Activated CD4-positive, CD25-positive, alpha-beta regulatory T cell treated with anti-CD3 and anti-CD28 coated beads, Interleukin-2, amount 50 U/mL, for 24 hours (primary cell): ENCODE results near the gene ZNF576.
"Not testable (repeated sequence)": the region's sequence is repeated elsewhere in the genome, so short reads cannot be mapped to it uniquely, and the experiment has no call there.

ENCODE experiments used
- ATAC-seq, 2 donors: fragments of 150-1000 bp; cut with Tn5 transposase; one replicate each; pipeline ENCODE4 v1.10.0; 2021; ENCODE audit warnings: mild to moderate bottlenecking in 1 of 2, moderate library complexity in 1 of 2

ZNF576 gene

DNA sequence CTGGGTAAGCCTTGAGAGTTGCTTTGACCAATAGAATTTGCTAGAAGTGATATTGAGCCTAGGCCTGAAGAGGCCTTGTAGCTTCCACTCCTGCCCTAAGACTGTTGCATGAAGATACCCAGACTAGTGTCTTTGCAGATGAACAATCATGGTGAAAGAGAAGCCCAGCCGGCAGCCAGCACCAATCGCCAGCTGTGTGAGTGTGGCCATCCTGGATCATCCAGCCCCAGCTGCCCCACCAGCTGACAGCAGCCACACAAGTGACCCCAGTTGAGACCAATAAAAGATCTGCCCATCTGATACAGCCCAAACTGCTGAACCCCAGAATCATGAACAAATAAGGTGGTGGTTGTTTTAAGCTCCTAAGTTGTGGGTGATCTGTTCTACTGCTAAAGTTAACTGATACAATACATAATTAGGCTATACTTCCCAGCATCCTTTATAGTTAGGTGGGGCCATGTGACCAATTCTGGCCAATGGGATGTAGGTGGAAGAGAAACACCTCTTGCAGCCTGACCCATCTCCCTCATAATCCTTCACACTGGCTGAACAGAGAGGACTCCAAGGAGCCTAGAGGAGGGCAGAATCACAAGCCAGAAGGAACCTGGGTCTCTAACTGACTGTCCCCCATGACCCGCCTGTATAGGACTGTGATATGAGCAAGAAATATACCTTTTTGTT is 32.4 kb downstream of the ZNF576 start:
- ATAC-seq, result no peak

DNA sequence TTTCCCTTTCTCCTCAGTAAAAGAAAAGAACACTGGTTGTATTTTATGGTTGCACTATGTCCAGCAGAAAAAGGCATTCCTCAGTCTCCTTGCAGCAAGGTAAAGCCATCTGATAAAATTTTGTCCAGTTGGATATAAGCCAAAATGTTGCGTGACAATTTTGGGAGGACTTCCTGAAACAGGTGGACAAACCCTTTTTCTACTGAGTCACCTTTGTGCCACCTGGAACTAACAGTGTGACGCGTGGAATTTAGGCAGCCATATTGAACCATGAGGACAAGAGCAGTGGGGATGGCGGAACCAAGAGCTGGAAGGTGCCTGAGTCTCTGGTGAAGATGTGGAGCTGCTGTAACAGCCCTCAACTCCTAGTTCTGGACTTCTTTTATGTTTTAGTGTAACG is 35.1 kb downstream of the ZNF576 start:
- ATAC-seq, result no peak

DNA sequence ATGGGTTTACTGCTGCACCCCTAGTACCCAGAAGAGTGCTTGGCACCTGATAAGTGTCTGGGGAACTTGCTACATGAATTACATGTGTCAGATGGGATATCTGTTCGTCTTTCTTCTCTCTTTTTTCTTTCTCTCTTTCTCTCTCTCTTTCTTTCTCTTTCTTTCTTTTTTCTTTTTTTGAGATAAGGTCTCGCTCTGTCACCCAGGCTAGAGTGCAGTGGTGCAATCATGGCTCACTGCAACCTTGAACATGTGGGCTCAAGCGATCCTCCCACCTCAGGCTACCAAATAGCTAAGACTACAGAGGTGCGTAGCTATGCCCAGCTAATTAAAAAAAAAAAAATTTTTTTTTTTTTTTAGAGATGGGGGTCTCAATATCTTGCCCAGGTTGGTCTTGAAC is 37.1 kb downstream of the ZNF576 start:
- no peak for ATAC-seq

DNA sequence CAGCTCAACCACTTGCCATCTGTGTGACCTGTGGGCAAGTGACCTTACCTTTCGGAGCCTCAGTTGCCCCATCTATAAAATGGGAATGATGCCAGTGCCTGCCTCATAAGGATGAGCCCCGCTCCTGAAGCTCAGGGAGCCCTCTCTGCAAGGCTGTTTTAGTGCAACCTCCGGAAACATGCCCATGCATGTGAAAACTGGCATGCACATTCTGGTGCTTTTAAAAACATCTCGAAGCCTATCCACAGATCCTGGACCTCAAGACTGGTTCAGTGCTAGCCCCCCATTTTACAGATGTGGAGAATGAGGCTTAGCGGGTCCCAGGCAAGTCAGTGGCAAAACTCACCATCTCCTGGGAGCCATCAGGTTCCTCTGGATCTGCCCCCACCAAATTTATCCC is 37.7 kb downstream of the ZNF576 start:
- ATAC-seq, result no peak

DNA sequence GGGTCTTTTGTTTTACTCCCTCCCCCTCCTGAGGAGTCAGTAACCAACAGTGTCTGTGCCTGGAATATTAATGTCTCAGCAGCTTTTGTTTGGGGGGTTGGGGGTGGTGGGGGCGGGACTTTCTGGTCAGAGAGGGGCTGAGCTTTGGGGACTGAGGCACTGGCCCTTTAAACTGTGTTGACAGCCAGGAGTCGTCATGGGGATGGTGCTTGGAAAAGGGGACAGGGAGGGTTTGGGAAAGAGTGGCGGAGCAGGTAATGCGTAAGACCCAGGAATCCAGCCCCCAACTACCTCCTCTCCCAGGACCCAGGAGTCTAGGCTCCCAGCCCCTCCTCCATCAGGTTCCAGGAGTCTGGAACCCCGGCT is 38.1 kb downstream of the ZNF576 start:
- ATAC-seq, result no peak

DNA sequence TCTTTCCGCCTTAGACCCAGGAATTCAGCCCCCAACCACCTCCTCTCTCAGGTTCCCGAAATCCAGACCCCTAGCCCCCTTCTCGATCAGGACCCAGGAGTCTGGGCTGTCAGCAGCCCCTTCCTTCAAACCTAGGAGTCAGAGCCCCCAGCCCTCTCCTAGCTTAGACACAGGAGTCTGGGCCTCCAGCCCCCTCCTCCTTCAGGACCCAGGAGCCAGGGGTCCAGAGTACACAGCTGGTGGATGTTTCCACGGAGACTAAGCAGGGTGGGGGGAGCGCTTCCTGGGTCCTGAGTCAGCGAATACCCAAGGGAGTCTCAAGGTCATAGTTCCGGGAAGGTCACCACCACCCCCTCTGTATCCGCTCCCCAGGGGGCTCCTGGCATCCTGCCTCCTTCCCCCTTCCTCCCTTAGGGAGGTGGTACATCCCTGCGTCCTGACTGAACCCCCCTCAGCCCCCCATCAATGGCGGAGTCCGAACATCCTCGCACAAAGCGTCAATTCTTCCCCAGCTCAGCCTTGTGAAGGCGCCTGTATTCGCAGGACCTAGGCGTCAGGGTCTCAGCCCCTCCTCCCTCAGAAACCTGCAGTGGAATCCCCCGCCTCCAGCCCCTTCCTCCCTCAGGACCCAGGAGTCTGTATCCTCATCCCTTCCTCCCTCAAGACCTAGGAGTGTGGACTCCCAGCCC is 38.6 kb downstream of the ZNF576 start:
- no peak for ATAC-seq

DNA sequence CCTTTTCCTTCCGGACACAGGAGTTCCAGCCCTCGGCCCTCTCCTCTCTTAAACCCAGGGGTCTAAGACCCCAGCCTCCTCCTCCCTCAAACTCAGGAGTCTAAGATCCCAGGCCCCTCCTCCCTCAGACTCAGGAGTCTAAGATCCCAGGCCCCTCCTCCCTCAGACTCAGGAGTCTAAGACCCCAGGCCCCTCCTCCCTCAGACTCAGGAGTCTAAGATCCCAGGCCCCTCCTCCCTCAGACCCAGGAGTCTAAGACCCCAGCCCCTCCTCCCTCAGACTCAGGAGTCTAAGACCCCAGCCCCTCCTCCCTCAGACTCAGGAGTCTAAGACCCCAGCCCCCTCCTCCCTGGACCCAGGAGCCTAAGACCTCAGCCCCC is 39.2 kb downstream of the ZNF576 start:
- ATAC-seq, result not testable (repeated sequence)

DNA sequence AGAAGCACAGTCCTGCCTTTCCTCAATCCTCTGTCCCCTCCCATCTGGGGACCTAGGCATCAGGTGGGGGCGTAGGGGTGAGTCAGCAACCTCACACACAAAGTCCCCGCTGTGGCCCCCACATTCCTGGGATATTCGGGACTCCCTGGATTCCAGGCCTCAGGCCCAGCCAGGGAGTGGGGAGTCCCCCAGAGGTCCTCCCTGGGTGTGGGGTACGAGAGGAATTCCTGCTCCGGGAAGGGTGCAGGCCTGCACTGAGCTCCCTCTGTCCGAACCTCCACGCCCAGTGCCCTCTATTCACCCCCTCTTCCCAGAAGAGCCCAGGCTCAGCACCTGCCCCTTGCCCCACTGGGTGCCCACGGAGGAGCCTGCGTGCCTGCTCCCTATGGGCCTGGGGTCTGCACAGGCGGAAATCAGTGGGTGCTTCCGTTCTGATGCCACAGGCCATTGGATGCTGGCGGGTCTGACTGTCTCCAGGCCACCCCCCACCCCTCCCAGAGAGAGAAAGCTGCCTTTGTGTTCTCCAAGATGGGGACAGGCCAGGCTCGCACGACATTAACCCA is 39.8 kb downstream of the ZNF576 start:
- no peak for ATAC-seq

DNA sequence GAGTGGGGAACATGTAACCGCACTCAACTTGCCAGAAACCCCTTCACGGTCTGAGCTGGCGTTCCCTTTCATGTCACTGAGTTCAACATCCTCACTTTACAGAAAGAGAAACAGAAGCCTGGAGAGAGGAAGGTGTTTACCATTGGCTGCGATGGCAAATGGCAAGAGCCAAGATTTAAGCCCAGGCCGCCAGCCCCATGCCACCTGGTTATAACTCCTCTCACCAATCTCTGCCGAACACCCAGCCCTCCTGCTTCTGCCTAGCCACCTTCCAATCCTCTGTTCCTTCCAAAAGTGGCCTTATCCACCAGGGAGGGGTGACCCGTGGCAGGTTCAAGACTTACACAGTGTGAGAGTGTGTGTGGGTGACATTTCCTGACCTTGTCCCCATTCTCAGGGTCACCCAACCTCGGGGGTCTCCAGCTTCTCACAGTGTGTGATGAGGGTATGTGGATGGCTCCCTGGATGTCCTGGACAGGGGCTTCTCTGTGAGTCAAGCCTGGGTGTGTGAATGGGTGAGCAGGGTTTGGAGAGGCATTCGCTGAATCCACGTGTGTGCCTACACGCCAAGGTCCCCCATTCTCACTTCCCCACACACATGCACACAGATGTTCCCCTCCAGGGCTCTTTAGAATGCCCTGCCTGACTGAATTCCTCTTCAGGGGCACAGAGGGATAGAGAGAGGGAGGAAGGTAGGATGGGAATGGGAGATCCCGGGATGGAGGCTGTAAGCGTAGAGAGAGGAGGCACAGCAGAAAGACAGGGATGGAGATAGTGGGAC is 42.0 kb downstream of the ZNF576 start:
- ATAC-seq, result no peak

DNA sequence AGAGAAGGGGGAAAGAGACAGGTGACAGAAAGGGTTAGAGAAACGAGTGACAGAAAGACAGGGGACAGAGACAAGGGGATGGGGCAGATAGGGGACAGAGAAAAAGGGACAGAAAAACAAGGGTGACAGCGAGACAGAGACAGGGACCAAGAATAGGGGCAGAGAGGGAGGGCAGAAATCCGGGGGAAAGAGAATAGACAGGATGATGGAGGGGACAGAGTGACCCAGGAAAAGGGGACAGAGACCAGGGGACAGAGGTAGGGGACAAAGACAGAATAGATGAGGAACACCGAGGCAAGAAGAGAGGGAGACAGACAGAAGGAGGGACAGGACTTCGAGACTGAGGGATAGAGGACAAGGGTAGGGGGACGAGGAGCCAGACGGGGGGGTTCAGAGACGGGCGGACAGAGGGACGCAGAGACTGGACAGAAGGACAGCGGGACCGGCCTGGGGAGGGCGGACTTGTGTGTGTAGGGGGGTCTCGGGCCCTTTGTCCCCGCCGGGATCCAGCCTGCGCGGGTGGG is 42.7 kb downstream of the ZNF576 start:
- ATAC-seq, result no peak

DNA sequence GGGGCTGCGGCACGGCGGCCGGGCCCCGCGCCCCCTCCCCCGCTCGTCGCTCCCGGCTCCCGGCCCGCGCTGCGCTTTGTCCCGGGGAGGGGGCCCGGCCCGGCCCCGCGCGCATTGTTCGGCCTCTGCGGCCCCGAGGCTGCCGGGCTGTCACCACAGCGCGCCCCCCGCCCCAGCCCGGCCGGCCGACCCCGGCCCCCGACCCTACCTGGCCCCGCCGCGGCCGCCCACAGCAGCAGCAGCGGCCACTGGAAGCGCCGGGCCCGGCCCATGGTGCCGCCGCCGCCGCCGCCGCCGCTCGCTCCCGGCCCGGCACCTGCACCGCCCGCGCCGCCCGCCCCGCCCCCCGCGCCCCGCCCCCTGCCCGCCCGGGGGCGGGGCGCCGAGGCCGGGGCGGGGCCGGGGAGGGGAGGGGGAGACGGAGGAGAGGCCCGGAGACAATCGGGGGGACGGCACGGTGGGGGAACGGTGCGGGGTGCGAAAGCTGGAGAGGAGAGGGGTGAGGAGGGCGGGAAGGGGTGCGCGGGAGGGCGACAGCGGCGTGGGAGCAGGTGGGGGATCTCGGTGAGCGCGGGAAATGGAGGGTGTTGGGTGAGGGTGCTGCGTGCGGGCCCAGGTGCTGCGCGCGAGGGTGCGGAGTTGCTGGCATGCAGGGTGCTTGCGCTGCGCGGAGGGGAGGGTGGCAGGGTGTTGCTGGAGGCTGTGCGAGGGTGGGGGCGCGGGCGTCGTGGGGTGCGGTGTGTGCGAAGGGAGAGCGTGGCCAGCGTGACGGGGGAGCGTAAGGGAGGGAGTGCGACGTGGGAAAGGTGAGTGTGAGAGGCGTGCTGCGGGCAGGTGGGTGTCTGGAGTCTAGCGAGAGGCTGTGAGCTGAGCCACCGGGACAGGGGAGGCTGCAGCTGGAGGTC is 43.4 kb downstream of the ZNF576 start, which contains the start of gene CADM4:
Gene CADM4 (minus strand): TSS at position 332 of the 905 bp plus-strand sequence. CDS start 60 bp downstream, at position 272.
- ATAC-seq, result peak; percentile 75 to 83

DNA sequence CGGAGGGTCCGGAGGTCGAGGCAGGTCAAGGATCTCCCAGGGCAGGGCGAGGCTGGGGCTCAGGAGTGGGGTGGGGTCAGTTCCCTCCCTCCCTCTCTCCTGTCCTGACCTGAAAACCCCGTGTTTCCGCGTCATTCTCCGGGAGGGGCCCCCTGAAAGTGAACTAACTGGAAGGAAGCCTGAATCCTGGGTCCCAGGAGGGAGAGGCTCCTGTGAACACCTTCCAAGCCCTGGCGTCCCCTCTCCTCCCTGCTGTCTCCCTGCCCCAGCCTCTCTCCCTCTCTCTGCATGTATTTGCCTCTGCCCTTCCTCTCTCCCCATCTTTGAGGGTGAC is 44.0 kb downstream of the ZNF576 start:
- ATAC-seq, result no peak

DNA sequence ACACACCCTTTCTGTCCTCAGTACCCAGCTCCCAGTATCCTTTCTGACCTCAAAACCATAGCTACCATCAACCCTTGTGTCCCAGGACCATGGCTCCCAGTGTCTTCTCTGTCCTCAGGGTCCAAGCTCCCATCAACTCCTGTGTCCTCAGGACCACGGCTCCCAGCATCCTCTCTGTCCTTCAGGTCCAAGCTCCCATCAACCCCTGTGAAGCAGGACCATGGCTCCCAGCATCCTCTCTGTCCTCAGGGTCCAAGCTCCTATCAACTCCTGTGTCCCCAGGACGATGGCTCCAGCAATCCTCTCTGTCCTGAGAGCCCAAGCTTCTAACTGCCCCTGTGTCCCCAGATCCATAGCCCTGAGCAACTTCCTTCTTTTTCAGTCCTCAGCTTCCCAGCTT is 44.9 kb downstream of the ZNF576 start:
- no peak for ATAC-seq

DNA sequence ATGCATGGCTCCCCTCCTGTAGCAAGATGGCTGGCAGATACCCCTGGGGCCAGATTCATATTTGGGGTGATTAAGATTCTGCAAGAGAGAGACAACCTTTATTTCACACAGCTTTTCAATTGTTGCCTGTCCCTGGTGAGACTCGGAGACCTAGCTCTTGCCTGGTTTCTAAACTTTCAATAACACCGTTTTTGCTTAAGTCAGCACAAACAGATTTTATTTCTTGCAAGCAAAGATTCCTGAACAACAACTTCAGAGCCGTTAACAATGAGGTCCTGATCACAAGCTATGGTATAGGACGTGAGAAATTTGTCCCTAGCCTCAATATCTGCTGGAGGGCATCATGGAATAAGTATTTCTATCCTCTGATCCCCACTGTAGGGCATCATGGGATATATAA is 46.1 kb downstream of the ZNF576 start:
- ATAC-seq, result no peak

DNA sequence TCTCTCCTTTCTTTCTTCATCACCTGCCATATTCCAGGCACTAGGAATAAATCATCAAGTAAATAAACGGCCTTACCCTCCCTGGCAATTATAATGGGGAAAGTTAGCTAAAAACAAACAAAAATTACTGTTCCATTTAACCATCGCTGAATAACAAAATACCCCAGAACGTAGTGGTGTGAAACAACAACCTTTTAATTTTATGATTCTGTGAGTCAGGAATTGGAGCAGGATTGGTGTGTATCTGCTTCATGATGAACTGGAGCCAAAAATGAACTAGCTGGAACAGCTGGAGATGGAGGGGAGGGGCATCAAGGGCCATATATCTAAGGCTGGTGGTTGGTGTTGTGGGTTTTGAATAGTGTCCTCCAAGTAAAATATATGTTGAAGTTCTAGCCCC is 46.9 kb downstream of the ZNF576 start:
- ATAC-seq, result no peak

DNA sequence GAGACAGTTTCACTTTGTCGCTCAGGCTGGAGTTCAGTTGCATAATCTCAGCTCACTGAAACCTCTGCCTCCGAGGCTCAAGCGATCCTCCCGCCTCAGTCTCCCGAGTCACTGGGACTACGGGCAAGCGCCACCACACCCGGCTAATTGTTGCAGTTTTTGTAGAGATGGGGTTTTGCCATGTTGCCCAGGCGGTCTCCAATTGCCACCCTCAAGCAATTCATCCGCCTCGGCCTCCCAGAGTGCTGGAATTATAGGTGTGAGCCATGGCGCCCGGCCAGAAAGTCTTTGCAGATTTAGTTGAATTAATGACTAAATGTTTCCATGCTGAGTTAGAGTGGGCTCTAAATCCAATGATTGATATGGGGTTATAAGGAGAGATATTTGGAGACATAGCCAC is 47.8 kb downstream of the ZNF576 start:
- no peak for ATAC-seq

DNA sequence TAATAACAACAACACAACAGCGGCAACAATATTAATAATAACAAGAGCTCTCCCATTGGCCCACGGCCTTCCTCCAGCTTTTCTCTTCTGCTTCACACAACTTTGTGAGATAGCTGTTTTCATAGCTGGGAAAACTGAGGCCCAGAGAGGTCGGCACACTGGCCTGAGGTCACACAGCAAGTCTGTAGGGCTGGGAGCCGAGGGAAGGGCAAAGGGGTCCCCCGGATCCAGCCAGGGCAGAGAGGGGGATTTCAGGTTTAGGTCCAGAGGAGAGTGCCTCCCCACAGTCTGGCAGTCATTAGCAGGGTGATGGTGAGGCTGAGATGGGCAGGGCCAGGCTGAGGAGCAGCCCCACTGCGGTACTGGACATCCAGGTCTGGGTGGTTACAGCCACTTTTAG is 52.2 kb downstream of the ZNF576 start:
- no peak for ATAC-seq

DNA sequence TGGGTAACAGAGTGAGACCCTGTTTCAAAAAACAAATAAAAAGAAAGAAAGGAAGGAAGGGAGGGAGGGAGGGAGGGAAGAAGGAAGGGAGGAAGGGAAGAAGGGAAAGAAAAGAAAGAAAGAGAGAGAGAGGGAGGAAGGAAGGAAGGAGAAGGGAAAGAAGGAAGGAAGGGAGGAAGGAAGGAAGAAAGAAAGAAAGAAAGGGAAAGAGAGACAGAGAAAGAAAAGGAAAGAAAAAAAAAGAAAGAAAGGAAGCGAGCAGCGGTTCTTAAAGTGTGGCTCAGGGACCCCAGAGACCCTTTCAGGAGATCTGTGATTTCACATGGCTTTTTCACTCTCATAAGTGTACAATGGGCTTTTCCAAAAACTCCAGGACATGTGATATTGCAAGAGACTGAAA is 53.1 kb downstream of the ZNF576 start:
- no peak for ATAC-seq

DNA sequence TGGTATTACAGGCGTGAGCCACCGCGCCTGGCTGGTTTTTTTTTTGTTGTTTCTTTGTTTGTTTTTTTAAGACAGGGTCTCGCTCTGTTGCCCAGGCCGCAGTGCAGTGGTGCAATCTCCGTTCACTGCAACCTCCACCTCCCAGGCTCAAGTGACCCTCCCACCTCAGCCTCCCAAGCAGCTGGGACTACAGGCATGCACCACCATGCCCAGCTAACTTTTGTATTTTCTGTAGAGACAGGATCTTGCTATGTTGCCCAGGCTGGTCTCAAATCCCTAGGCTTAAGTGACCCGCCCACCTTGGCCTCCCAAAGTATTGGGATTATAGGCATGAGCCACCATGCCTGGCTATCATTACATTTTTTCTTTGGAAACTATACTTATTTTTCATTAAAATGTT is 53.9 kb downstream of the ZNF576 start:
- not testable (repeated sequence) for ATAC-seq
